GM12878 (cell line): Measurements from ENCODE around the gene CD180. TPM values are rescaled to one million over a fixed set of nuclear protein-coding genes. Genes with fewer than 3 reads are reported as not detected.

Experiments
- ATAC-seq: fragments of 200-7000 bp; cut with Tn5 transposase; 3 replicates; pipeline ENCODE4 v1.9.1; 2020; ENCODE audit warnings: mild to moderate bottlenecking, moderate library complexity
- BruUV-seq: library from RNA; stranded (reverse); fragments of 400-500 nt; replicated peaks from 2 replicates; lab custom pipeline; 2021; lab: Mats Ljungman, UMichigan
- CTCF ChIA-PET: fragments of 300-600 bp; sonication (Branson Sonifier 250); formaldehyde crosslinking; extraction: SDS; loops from one replicate; lab custom pipeline; 2021; ENCODE audit warnings: inconsistent platforms; lab: Yijun Ruan, JAX
- POLR2A ChIA-PET: fragments of 350-600 bp; formaldehyde crosslinking; extraction: SDS; loops from one replicate; lab custom pipeline; 2021; ENCODE audit warnings: inconsistent platforms; lab: Charles Lee
- RAD21 ChIA-PET: fragments of 300-600 bp; sonication (Branson Sonifier 250); formaldehyde crosslinking; loops from one replicate; lab custom pipeline; 2023; ENCODE audit warnings: antibody characterized with exemption; ENCODE audit not compliant: unreplicated experiment; lab: Charles Lee
- SMC1A ChIA-PET: fragments of 300-600 bp; sonication (Branson Sonifier 250); formaldehyde crosslinking; loops from one replicate; lab custom pipeline; 2023; ENCODE audit not compliant: unreplicated experiment, uncharacterized antibody; lab: Charles Lee
- DNase-seq: peaks from one replicate; pipeline ENCODE4 v3.0.0-alpha.2; 2011; ENCODE audit warnings: low read depth, low spot score
- FAIRE-seq: peaks from 3 replicates; lab custom pipeline; 2011; peaks lifted over from hg19 to GRCh38; lab: Jason Lieb, UNC
- H2AFZ ChIP-seq: 2 replicates; pipeline ENCODE4 v1.6.0; 2011; ENCODE audit warnings: low read depth, low read length, control low read depth; ENCODE audit not compliant: control insufficient read depth
- H3K27ac ChIP-seq: 2 replicates; pipeline ENCODE4 v1.5.1; 2011; ENCODE audit warnings: control low read depth; ENCODE audit not compliant: control insufficient read depth, insufficient read depth
- H3K27me3 ChIP-seq, 2 experiments: replicated peaks in 1 of 2; 2 replicates each; pipeline versions ENCODE4 v1.6.0 to v1.6.1; 2011; ENCODE audit warnings: low read length in 1 of 2; ENCODE audit not compliant: control insufficient read depth in 2 of 2, insufficient read depth in 2 of 2
- H3K36me3 ChIP-seq, 2 experiments: 2 replicates each; pipeline ENCODE4 v1.5.1; 2011; ENCODE audit warnings: low read length in 1 of 2; ENCODE audit not compliant: control insufficient read depth in 2 of 2, insufficient read depth in 2 of 2
- H3K4me1 ChIP-seq: 2 replicates; pipeline ENCODE4 v1.6.1; 2011; ENCODE audit warnings: mild to moderate bottlenecking, low read length, moderate library complexity, mixed read lengths; ENCODE audit not compliant: control insufficient read depth, insufficient read depth
- H3K4me2 ChIP-seq: 2 replicates; pipeline ENCODE4 v1.6.0; 2011; ENCODE audit warnings: control low read depth; ENCODE audit not compliant: control insufficient read depth, insufficient read depth
- H3K4me3 ChIP-seq: fragments of 200-600 bp; sonication (generic); 2 replicates; pipeline ENCODE4 v1.5.1; 2016
- H3K79me2 ChIP-seq: 2 replicates; pipeline ENCODE4 v1.6.0; 2011; ENCODE audit warnings: low read length; ENCODE audit not compliant: control insufficient read depth, insufficient read depth
- H3K9ac ChIP-seq: 2 replicates; pipeline ENCODE4 v1.8.0; 2011; ENCODE audit warnings: low read length, control low read depth, mixed read lengths; ENCODE audit not compliant: control insufficient read depth, insufficient read depth
- H3K9me3 ChIP-seq: replicated peaks from 3 replicates; pipeline ENCODE4 v1.5.1; 2011; ENCODE audit warnings: mild to moderate bottlenecking, low read length; ENCODE audit not compliant: control insufficient read depth, insufficient read depth
- H4K20me1 ChIP-seq: 2 replicates; pipeline ENCODE4 v1.6.0; 2011; ENCODE audit not compliant: control insufficient read depth, insufficient read depth
- ATF3 ChIP-seq: IDR thresholded peaks from 2 replicates; pipeline ENCODE4 v1.6.1; 2011; ENCODE audit warnings: low read depth, mild to moderate bottlenecking, low read length, moderate library complexity, borderline replicate concordance; ENCODE audit errors: extremely low read depth
- CBFB ChIP-seq: IDR thresholded peaks from 2 replicates; pipeline ENCODE4 v1.6.1; 2016; ENCODE audit warnings: antibody characterized with exemption, low read depth
- CHD2 ChIP-seq: IDR thresholded peaks from 2 replicates; pipeline ENCODE4 v1.6.1; 2011; ENCODE audit warnings: low read depth, low read length, improper control_type of control experiment, borderline replicate concordance
- CREB1 ChIP-seq: IDR thresholded peaks from 2 replicates; pipeline ENCODE4 v1.6.1; 2012; ENCODE audit warnings: low read depth, mild to moderate bottlenecking, inconsistent platforms
- E2F4 ChIP-seq: IDR thresholded peaks from 2 replicates; pipeline ENCODE4 v1.6.1; 2012; ENCODE audit warnings: low read depth, low read length, improper control_type of control experiment
- EZH2 ChIP-seq: IDR thresholded peaks from 2 replicates; pipeline ENCODE4 v1.6.1; 2012; ENCODE audit warnings: low read depth, mild to moderate bottlenecking, control low read depth, inconsistent platforms, low read length, borderline replicate concordance; ENCODE audit not compliant: control insufficient read depth
- FOXM1 ChIP-seq: IDR thresholded peaks from 2 replicates; pipeline ENCODE4 v1.6.1; 2012; ENCODE audit warnings: low read depth, mild to moderate bottlenecking, inconsistent platforms, low read length, moderate library complexity
- GATAD2B ChIP-seq: fragments of 450-650 bp; conservative IDR thresholded peaks from 2 replicates; pipeline ENCODE4 v1.6.1; 2017; ENCODE audit warnings: low read depth, mild to moderate bottlenecking, moderate library complexity
- IKZF2 ChIP-seq, 2 experiments: fragments of 450-650 bp; IDR thresholded peaks; 2 replicates each; pipeline ENCODE4 v1.6.1; 2017; ENCODE audit warnings: mild to moderate bottlenecking in 2 of 2, moderate library complexity in 2 of 2
- IRF3 ChIP-seq: fragments of 450-650 bp; IDR thresholded peaks from 2 replicates; pipeline ENCODE4 v1.6.1; 2014; ENCODE audit warnings: mild to moderate bottlenecking
- IRF4 ChIP-seq: IDR thresholded peaks from 2 replicates; pipeline ENCODE4 v1.6.1; 2011; ENCODE audit warnings: low read depth, low read length
- KAT2A ChIP-seq: conservative IDR thresholded peaks from 2 replicates; pipeline ENCODE4 v1.6.1; 2011; ENCODE audit warnings: low read depth, low read length; ENCODE audit not compliant: control insufficient read depth
- NR2C2 ChIP-seq: IDR thresholded peaks from 2 replicates; pipeline ENCODE4 v1.6.1; 2011; ENCODE audit warnings: borderline replicate concordance, low read depth; ENCODE audit not compliant: control insufficient read depth, insufficient read length
- TAF1 ChIP-seq: IDR thresholded peaks from 2 replicates; pipeline ENCODE4 v1.6.1; 2011; ENCODE audit warnings: mild to moderate bottlenecking, low read depth, low read length, borderline replicate concordance
- WGBS: methylation state at CpG from one replicate; pipeline ENCODE4 v1.1.6; 2016; ENCODE audit warnings: low lambda C conversion rate; ENCODE audit not compliant: insufficient replicate concordance, insufficient coverage; ENCODE audit errors: missing lambda C conversion rate; 5-methylcytosine and 5-hydroxymethylcytosine counted together
- in situ Hi-C: fragments of 300-500 bp; cut with MboI; formaldehyde crosslinking; loops from 9 replicates; pipeline ENCODE4 v1.14.3; 2018; ENCODE audit warnings: mixed read lengths
- intact Hi-C: fragments of 100-400 bp; cut with micrococcal nuclease; formaldehyde crosslinking; loops from one replicate; pipeline ENCODE4 v1.14.2; 2022; ENCODE audit not compliant: unreplicated experiment
- polyA plus RNA-seq, 11 experiments: library from polyadenylated mRNA; depleted of rRNA in 4 of 11; unstranded in 6 of 11; stranded (reverse) in 5 of 11; fragments of >200 nt; fragmentation: Nextera tagmentation in 4 of 11; fragmentation: Illumina TruSeq in 1 of 11; extraction: Ambion mirVana in 4 of 11; extraction: Trizol in 1 of 11; gene quantifications; 1 replicate in 1 of 11; 2 replicates in 10 of 11; pipeline versions ENCODE4 v1.2.1 to v1.2.3, GENCODE V29; 2011 to 2016; ENCODE audit warnings: inconsistent platforms in 2 of 11, missing spikeins in 2 of 11, low read depth in 1 of 11
- total RNA-seq, 4 experiments: library from RNA; depleted of rRNA in 3 of 4; stranded (reverse); fragments of >200 nt in 3 of 4; fragmentation: Illumina TruSeq in 1 of 4; extraction: Trizol in 1 of 4; gene quantifications; 2 replicates each; pipeline versions ENCODE4 v1.2.1 to v1.2.3, GENCODE V29; 2013 to 2021
- TF ChIP-seq, protein P1 (sequence below): fragments of 450-650 bp; IDR thresholded peaks from 2 replicates; pipeline ENCODE4 v1.6.1; 2016; ENCODE audit warnings: mild to moderate bottlenecking
- TF ChIP-seq, protein P2 (sequence below): fragments of 450-650 bp; IDR thresholded peaks from 2 replicates; pipeline ENCODE4 v1.6.1; 2017; ENCODE audit warnings: antibody characterized with exemption, mild to moderate bottlenecking, moderate library complexity

Gene CD180
- total and polyA plus RNA-seq, 10 of the 15 experiments (the other 5 are each of a cell fraction or from before 2014, with no cell fraction given), result 0.22 to 9.7 (median 2.9) TPM

DNA sequence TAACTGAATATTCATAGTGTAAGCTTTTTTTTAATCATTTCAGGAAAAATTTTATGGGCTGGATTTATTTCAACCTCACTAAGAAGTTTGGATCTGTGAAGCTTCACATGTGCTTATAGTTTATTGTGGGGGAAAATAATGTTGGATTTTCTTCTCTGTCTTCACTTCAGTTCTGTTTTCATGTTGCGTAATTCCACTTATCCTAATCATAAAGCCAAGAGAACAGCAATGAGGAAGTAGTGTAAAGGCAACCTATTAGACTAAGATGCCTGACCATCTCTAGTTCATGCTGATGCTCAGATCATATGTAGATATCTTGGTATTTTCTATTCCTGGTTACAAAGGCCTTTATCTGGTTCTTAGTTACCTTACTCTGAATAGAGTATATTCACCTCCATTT lies 50.0 kb downstream of the CD180 start:
- H4K20me1 ChIP-seq, result no peaks in the 10 kb centered on the region; the same call in 1 of the 2 replicates
- intact Hi-C loops, result no loop called here
- TF ChIP-seq IRF4, result no peak
- TF ChIP-seq CHD2, result no peak
- no peak for TF ChIP-seq IKZF2 (IDR thresholded peaks at IDR 0.05)
- TF ChIP-seq NR2C2, result no peak
- TF ChIP-seq, protein P1, sequence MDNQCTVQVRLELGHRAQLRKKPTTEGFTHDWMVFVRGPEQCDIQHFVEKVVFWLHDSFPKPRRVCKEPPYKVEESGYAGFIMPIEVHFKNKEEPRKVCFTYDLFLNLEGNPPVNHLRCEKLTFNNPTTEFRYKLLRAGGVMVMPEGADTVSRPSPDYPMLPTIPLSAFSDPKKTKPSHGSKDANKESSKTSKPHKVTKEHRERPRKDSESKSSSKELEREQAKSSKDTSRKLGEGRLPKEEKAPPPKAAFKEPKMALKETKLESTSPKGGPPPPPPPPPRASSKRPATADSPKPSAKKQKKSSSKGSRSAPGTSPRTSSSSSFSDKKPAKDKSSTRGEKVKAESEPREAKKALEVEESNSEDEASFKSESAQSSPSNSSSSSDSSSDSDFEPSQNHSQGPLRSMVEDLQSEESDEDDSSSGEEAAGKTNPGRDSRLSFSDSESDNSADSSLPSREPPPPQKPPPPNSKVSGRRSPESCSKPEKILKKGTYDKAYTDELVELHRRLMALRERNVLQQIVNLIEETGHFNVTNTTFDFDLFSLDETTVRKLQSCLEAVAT, result no peak
- TF ChIP-seq, protein P2, sequence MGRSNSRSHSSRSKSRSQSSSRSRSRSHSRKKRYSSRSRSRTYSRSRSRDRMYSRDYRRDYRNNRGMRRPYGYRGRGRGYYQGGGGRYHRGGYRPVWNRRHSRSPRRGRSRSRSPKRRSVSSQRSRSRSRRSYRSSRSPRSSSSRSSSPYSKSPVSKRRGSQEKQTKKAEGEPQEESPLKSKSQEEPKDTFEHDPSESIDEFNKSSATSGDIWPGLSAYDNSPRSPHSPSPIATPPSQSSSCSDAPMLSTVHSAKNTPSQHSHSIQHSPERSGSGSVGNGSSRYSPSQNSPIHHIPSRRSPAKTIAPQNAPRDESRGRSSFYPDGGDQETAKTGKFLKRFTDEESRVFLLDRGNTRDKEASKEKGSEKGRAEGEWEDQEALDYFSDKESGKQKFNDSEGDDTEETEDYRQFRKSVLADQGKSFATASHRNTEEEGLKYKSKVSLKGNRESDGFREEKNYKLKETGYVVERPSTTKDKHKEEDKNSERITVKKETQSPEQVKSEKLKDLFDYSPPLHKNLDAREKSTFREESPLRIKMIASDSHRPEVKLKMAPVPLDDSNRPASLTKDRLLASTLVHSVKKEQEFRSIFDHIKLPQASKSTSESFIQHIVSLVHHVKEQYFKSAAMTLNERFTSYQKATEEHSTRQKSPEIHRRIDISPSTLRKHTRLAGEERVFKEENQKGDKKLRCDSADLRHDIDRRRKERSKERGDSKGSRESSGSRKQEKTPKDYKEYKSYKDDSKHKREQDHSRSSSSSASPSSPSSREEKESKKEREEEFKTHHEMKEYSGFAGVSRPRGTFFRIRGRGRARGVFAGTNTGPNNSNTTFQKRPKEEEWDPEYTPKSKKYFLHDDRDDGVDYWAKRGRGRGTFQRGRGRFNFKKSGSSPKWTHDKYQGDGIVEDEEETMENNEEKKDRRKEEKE, result no peak
- TF ChIP-seq CBFB, result no peak
- TF ChIP-seq E2F4, result no peak
- no peak for TF ChIP-seq IRF3
- TF ChIP-seq ATF3, result no peak
- TF ChIP-seq CREB1, result no peak
- TF ChIP-seq EZH2, result no peak
- TF ChIP-seq KAT2A, result no peak
- no peak for TF ChIP-seq TAF1
- TF ChIP-seq FOXM1, result no peak
- TF ChIP-seq GATAD2B, result no peak
- peaks cover 0 to 3% of the 10 kb centered on the region in 2 experiments; a peak in 2 of 4 replicates for H3K27me3 ChIP-seq
- H3K4me1 ChIP-seq, result no peaks in the 10 kb centered on the region
- no peaks in the 10 kb centered on the region for H3K36me3 ChIP-seq
- FAIRE-seq (no peak), DNase-seq (no peak), ATAC-seq (no peak)
- no TSS peak for BruUV-seq
- H3K4me3 ChIP-seq, result no peak overlapping the region
- SMC1A ChIA-PET, result no interaction called here
- RAD21 ChIA-PET, result no interaction called here
- 68% methylated on average over 1 of the region's 1 CpG for WGBS
- H3K9me3 ChIP-seq, result no peaks in the 10 kb centered on the region
- POLR2A ChIA-PET, result no interaction called here
- H2AFZ ChIP-seq, result no peak overlapping the region
- H3K27ac ChIP-seq, result no peak overlapping the region
- H3K4me2 ChIP-seq, result no peak overlapping the region
- CTCF ChIA-PET, result interaction anchor here (1.0 to 1.2 kb wide), 2 partner anchors 9 to 11 kb away, joined by 3 read pairs; no protein-coding TSS in a partner anchor
- no peaks in the 10 kb centered on the region for H3K79me2 ChIP-seq
- no peak overlapping the region for H3K9ac ChIP-seq
- in situ Hi-C loops, result no loop called here
